GM12878 (cell line): Measurements from ENCODE around the gene CORO1C. TPM values are rescaled to one million over a fixed set of nuclear protein-coding genes. Genes with fewer than 3 reads are reported as not detected.

ENCODE experiments used
- BHLHE40 ChIP-seq, 2 experiments: fragments of 450-650 bp in 1 of 2; IDR thresholded peaks; 2 replicates each; pipeline ENCODE4 v1.6.1; 2011 to 2017; ENCODE audit warnings: low read depth in 2 of 2, borderline replicate concordance in 1 of 2, improper control_type of control experiment in 1 of 2, low read length in 1 of 2, mild to moderate bottlenecking in 1 of 2
- BRCA1 ChIP-seq: IDR thresholded peaks from 2 replicates; pipeline ENCODE4 v1.6.1; 2011; ENCODE audit warnings: low read depth, low read length, improper control_type of control experiment
- CBFB ChIP-seq: IDR thresholded peaks from 2 replicates; pipeline ENCODE4 v1.6.1; 2016; ENCODE audit warnings: antibody characterized with exemption, low read depth
- CBX3 ChIP-seq: fragments of 200-600 bp; sonication (generic); IDR thresholded peaks from 2 replicates; pipeline ENCODE4 v1.6.1; 2016; ENCODE audit warnings: low read depth, borderline replicate concordance
- CBX5 ChIP-seq: sonication (generic); IDR thresholded peaks from 2 replicates; pipeline ENCODE4 v1.6.1; 2016; ENCODE audit warnings: low read depth, moderate library complexity, mild to moderate bottlenecking, inconsistent platforms
- ETV6 ChIP-seq, 2 experiments: fragments of 450-650 bp in 1 of 2; IDR thresholded peaks in 1 of 2; conservative IDR thresholded peaks in 1 of 2; 2 replicates each; pipeline ENCODE4 v1.6.1; 2014; ENCODE audit warnings: antibody characterized with exemption in 1 of 2, borderline replicate concordance in 1 of 2, low read depth in 1 of 2, mild to moderate bottlenecking in 1 of 2, moderate library complexity in 1 of 2
- FOS ChIP-seq: IDR thresholded peaks from 3 replicates; pipeline ENCODE4 v1.6.1; 2011; ENCODE audit warnings: borderline replicate concordance; ENCODE audit not compliant: insufficient read length; ENCODE audit errors: extremely low read depth
- HDAC6 ChIP-seq: fragments of 200-600 bp; sonication (generic); IDR thresholded peaks from one replicate; pipeline ENCODE4 v1.8.0; 2017; ENCODE audit warnings: antibody characterized with exemption; ENCODE audit not compliant: unreplicated experiment
- IRF4 ChIP-seq: IDR thresholded peaks from 2 replicates; pipeline ENCODE4 v1.6.1; 2011; ENCODE audit warnings: low read depth, low read length
- MYB ChIP-seq: fragments of 150-350 bp; IDR thresholded peaks from 2 replicates; pipeline ENCODE4 v1.6.1; 2014; ENCODE audit warnings: mild to moderate bottlenecking, low read depth, low read length, borderline replicate concordance
- POLR2AphosphoS5 ChIP-seq: IDR thresholded peaks from 2 replicates; pipeline ENCODE4 v1.6.1; 2011; ENCODE audit warnings: mild to moderate bottlenecking, low read length, inconsistent platforms
- RFX5 ChIP-seq: IDR thresholded peaks from 2 replicates; pipeline ENCODE4 v1.6.1; 2011; ENCODE audit warnings: low read depth, low read length, improper control_type of control experiment
- SIN3A ChIP-seq: IDR thresholded peaks from 2 replicates; pipeline ENCODE4 v1.6.1; 2012; ENCODE audit warnings: low read depth, low read length, improper control_type of control experiment
- TCF7 ChIP-seq: IDR thresholded peaks from 2 replicates; pipeline ENCODE4 v1.6.1; 2014; ENCODE audit warnings: antibody characterized with exemption, borderline replicate concordance
- ZBTB11 ChIP-seq: fragments of 450-650 bp; formaldehyde crosslinking; IDR thresholded peaks from 2 replicates; pipeline ENCODE4 v1.5.0; 2022; ENCODE audit warnings: mild to moderate bottlenecking, missing genetic modification characterization
- ZNF24 ChIP-seq: fragments of 450-650 bp; IDR thresholded peaks from 2 replicates; pipeline ENCODE4 v1.6.1; 2017; ENCODE audit warnings: antibody characterized with exemption, mild to moderate bottlenecking
- ZNF384 ChIP-seq: IDR thresholded peaks from 2 replicates; pipeline ENCODE4 v1.6.1; 2012; ENCODE audit warnings: low read depth, mild to moderate bottlenecking, low read length, improper control_type of control experiment, borderline replicate concordance
- ZNF622 ChIP-seq: fragments of 450-650 bp; IDR thresholded peaks from 2 replicates; pipeline ENCODE4 v1.6.1; 2017; ENCODE audit warnings: mild to moderate bottlenecking, inconsistent platforms
- ZNF687 ChIP-seq: fragments of 450-650 bp; IDR thresholded peaks from 2 replicates; pipeline ENCODE4 v1.6.1; 2017; ENCODE audit warnings: mild to moderate bottlenecking, moderate library complexity
- polyA plus RNA-seq, 11 experiments: library from polyadenylated mRNA; depleted of rRNA in 4 of 11; unstranded in 6 of 11; stranded (reverse) in 5 of 11; fragments of >200 nt; fragmentation: Nextera tagmentation in 4 of 11; fragmentation: Illumina TruSeq in 1 of 11; extraction: Ambion mirVana in 4 of 11; extraction: Trizol in 1 of 11; gene quantifications; 1 replicate in 1 of 11; 2 replicates in 10 of 11; pipeline versions ENCODE4 v1.2.1 to v1.2.3, GENCODE V29; 2011 to 2016; ENCODE audit warnings: inconsistent platforms in 2 of 11, missing spikeins in 2 of 11, low read depth in 1 of 11
- total RNA-seq, 4 experiments: library from RNA; depleted of rRNA in 3 of 4; stranded (reverse); fragments of >200 nt in 3 of 4; fragmentation: Illumina TruSeq in 1 of 4; extraction: Trizol in 1 of 4; gene quantifications; 2 replicates each; pipeline versions ENCODE4 v1.2.1 to v1.2.3, GENCODE V29; 2013 to 2021
- TF ChIP-seq, protein P1 (sequence below): fragments of 450-650 bp; IDR thresholded peaks from 2 replicates; pipeline ENCODE4 v1.6.1; 2017; ENCODE audit warnings: mild to moderate bottlenecking

Gene CORO1C
- total and polyA plus RNA-seq, 10 of the 15 experiments (the other 5 are each of a cell fraction or from before 2014, with no cell fraction given): 52.7 to 254 (median 171) TPM

DNA sequence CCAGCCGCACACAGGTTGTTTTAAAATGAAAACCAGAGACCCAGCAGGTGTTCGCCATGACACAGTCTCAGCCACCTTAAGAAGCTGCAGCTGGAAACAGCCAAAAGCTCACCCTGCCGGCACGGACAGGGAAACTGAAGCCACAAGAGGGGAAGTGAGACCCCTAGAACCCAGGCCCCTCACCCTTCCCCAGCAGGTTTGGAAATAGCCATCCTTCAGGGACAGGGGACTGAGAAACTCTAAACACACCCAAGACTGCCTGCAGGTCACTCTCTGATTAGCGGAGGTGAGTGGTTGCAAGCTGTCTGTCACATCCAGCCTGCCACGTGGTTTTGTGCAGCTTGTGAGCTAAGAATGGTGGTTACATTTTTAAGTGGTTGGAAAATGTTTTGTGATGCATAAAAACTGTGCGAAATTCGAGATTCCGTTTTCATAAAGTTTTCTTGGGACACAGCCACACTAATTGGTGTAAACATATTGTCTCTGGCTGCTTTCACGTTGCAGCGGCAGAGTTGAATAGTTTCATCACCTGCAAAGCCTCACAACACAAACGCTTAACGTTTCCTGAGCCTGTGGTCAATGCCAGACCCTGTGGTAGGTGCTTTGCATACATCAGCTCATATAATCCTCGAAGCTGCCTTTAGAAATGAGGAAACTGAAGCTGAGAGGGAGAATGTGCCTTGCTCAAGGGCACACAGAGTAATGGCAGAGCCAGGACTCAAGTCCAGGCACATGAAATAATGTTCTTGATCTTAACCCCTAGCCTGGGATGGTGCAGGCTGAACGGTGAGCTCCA lies 95.9 kb downstream of the CORO1C start (continued):
- TF ChIP-seq POLR2AphosphoS5 (peak; percentile 99), ZNF622 (no peak), RFX5 (no peak), ZNF687 (peak; percentile 97), ETV6 (conservative IDR thresholded peaks at IDR 0.05 in 1 of 2, IDR thresholded peaks at IDR 0.05 in 1 of 2; ENCODE audit: borderline replicate concordance in 1 of 2, low read depth in 1 of 2) (peak in 1 of 2 experiments; percentile 19; a peak in 2 of 4 replicates), BHLHE40 (IDR thresholded peaks at IDR 0.05; ENCODE audit: borderline replicate concordance in 1 of 2, low read depth in 2 of 2, low read length in 1 of 2) (peak; percentile 78 to 85; a peak in 3 of 4 replicates), SIN3A (no peak), TCF7 (no peak), FOS (no peak), ZNF384 (no peak), BRCA1 (no peak), ZNF24 (peak; percentile 67; the same call in 1 of the 2 replicates), CBX3 (no peak), CBX5 (peak; percentile 47; the same call in 1 of the 2 replicates), IRF4 (peak; percentile 74), CBFB (peak; percentile 92), HDAC6 (peak; percentile 79), ZBTB11 (CRISPR knock-in tag) (peak; percentile 26; the same call in 1 of the 2 replicates), MYB (peak; percentile 79)
- TF ChIP-seq, protein P1, sequence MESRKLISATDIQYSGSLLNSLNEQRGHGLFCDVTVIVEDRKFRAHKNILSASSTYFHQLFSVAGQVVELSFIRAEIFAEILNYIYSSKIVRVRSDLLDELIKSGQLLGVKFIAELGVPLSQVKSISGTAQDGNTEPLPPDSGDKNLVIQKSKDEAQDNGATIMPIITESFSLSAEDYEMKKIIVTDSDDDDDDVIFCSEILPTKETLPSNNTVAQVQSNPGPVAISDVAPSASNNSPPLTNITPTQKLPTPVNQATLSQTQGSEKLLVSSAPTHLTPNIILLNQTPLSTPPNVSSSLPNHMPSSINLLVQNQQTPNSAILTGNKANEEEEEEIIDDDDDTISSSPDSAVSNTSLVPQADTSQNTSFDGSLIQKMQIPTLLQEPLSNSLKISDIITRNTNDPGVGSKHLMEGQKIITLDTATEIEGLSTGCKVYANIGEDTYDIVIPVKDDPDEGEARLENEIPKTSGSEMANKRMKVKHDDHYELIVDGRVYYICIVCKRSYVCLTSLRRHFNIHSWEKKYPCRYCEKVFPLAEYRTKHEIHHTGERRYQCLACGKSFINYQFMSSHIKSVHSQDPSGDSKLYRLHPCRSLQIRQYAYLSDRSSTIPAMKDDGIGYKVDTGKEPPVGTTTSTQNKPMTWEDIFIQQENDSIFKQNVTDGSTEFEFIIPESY: no peak
